Ecto neural progenitor cell (in vitro differentiated cells): Measurements from ENCODE around the gene PLEKHG4B.
"Not testable (repeated sequence)": the region's sequence is repeated elsewhere in the genome, so short reads cannot be mapped to it uniquely, and the experiment has no call there.

Source experiments
- DNase-seq: peaks from one replicate; pipeline ENCODE4 v3.0.0-alpha.2; 2018; ENCODE audit warnings: low spot score

PLEKHG4B gene

DNA sequence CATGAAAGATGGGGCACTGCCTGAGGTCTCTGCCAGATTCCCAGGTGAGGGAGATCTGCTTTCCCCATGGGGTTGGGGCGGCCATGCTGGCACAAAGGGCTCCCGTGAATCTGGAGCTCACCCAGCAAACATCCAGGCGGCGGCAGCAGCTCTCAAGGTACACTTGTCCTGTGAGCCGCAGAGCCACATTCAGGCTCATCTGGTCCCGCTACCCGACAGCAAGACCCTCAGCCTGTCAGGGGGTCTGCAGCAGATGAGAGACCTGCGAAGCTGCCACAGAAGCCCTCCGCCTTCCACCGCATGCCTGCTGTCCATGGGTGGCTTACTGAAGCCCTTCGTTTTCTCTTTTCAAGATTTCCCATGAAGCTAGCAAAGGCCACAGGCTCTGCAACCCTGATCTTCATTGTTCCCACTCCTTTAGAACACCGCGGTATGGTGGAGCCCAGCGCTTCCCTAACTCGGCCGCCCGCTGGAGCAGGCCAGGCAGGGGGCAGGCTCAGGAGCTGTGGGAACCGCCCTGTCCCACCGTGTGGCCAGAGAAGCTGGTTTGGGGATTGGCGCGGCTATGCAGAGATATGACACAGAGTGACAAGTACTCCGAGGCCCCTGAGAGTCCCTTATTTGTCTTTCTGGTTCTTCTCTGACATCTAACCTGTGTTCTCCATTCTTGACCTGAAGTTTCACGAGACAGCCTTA, 108.1 kb downstream of the PLEKHG4B start:
- DNase-seq, result no peak

DNA sequence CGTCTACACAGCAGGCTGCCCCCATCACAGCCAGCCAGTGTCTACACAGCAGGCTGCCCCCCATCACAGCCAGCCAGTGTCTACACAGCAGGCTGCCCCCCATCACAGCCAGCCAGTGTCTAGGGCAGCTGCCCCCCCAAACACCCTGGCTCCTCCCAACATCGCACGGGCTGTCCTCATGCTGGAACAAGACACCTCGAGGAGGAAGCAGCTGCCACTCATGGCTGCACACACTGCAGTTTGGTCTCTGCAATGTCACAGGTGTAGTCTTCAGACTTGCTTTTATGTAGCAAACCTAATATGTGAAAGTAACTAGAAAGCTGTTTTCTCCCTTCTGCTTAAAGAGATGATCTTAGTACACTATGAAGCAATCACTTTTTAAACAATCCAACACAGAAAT, 109.0 kb downstream of the PLEKHG4B start:
- no peak for DNase-seq

DNA sequence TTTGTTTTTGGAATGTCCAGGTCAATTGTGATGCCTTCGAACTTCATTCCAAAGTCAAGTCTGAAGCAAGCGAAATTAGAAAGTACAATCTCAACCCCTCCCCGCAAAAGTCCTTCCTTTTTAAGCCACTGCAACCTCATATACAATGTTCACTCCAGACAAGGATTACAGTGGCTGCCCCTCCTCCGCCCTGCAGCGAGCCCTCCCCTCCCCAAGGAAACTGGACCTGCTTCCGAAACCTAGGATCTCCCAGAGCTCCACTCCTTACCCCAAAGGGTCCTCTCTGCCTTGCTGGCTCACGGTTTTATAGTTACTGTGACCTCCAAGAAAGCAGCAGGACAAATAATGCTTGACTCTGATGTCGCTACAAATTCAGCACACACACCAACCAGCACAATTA, 109.7 kb downstream of the PLEKHG4B start:
- DNase-seq, result no peak

- no peak for DNase-seq
Measured at GRCh38 chr5:203246-203930, 111.4 kb downstream of the PLEKHG4B start.

DNA sequence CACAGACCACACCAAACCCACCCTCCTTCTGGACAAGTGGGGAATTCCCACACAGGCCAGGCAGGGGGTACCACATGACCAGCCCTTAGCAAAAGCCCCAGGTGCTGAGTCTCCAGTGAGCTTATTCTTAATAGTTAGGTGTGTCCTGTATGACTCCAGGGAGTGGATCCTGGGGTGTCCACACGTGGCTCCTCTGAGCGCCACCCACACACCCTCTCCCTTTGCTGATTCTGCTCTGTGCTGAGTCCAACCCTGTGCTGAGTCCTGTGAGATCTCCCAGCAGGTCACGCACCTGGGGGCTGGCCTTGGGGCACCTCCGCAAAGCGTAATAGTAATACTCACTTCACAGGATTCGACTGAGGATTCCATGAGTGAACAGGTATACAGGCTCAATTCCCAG, 112.0 kb downstream of the PLEKHG4B start:
- DNase-seq, result no peak

DNA sequence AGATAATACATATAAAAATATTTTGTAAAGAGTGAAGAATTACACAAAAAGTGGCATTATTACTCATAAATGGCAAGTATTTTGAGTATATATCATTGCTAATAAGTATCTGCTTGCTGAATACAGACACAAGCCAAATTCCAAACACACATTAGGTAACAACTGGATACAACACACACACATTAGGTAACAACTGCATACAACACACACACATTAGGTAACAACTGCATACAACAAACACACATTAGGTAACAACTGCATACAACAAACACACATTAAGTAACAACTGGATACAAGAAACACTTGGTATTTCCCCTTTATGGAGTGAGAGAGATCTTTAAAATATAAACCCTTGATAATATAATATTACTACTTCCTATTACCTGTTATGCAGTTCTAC, 112.5 kb downstream of the PLEKHG4B start:
- DNase-seq, result no peak

- DNase-seq, result no peak
Measured at GRCh38 chr5:204966-205670, 113.2 kb downstream of the PLEKHG4B start.

GRCh38 chr5:206406-206805, 114.4 kb downstream of the PLEKHG4B start:
- no peak for DNase-seq

GRCh38 chr5:206927-207536, 115.1 kb downstream of the PLEKHG4B start:
- DNase-seq, result no peak

DNA sequence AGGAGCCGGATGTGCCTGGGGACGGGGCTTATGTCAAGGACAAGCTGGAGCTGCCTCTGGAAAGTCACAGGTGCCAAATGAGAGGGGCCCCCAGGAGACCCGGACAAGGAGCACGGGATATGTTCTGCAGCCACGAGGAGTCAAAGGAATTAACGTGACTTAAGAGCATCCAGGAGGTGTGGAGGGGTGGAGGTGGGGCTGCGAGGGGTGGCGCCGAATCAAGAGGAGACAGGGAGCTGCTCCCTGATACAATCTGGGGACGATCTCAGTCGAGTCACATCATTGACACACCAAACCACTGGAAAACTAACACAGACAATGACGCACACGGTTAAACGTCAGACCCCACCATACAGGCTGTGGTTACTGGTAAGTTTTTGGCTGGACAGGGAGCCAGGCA, 115.6 kb downstream of the PLEKHG4B start:
- no peak for DNase-seq

- no peak for DNase-seq
Measured at GRCh38 chr5:208449-209114, 116.6 kb downstream of the PLEKHG4B start.

- no peak for DNase-seq
Measured at GRCh38 chr5:213803-214395, 121.9 kb downstream of the PLEKHG4B start.

DNA sequence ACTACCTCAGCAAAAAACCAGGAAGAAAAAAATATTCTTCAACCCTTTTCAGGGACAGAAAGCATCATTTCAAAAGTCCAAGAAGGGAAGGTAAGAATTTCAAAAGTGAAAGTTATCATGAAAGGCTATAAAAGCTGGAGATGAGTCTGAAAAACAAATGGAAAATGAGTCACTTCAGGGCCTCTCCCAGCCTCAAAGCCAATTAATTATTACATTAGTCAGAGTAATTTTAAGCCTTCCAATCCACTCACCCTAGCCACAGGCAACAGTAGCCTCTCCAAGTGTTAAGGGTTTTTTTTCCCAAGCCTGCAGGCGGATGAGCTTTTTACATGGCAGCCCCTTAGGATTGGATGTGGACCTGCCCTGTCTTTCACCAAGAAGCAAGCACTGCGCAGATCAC, 123.3 kb downstream of the PLEKHG4B start:
- not testable (repeated sequence) for DNase-seq

DNA sequence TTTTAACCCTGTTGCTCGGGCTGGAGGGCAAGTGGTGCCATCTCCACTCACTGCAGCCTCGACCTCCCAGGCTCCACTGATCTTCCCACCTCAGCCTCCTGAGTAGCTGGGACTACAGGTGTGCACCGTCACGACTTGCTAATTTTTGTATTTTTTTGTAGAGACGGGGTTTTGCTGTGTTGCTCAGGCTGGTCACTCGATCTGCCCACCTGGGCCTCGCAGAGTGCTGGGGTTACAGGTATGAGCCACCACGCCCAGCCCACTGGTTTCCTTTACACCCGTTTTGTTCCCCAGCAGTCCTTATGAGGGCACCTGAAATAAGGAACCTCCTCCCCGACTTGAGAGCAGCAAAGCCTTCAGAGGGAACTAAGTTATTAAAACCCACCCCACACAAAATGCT, 124.1 kb downstream of the PLEKHG4B start:
- DNase-seq, result not testable (repeated sequence)

DNA sequence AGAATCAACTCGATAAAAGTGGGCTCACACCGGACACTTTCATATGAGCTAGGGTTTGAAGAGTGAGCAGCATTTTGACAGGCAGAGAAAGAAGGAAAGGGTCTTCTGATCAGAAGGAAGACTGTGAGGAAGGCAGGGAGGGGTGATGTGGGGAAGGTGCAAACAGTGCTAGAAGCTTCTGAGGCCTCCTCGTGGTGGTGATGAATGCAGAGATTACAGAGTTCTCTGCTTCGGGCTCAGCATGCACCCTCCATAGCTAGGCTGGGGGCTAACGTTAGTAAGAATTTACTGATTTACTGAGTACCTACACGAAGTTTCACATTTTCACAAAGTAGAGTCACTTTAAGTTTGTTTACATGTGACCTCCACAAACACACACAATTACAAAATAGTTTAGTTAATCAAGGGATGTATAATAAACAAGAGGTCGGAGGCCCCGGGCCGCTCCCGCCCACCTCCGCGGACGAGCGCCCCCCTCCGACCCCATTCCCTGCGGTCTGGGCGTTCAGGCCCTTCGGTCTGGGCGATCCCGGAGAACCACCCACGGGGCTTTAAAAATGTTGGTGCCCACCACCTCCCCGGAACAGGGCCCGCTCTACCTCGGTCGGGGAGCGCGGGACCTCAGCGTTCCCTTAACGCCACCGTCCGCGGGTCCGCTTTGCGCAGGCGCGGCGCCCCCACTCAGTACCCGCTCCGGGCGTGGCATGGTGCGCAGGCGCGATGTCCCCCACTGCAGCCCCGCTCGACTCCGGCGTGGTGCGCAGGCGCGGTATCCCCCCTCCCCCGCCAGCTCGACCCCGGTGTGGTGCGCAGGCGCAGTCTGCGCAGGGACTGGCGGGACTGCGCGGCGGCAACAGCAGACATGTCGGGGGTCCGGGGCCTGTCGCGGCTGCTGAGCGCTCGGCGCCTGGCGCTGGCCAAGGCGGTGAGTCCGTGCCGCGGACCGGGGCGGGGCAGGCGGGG, 125.8 kb downstream of the PLEKHG4B start, which contains the start of the genes CCDC127 and SDHA:
TSS of gene CCDC127 (minus strand) at position 660 of the 963 bp plus-strand sequence. CDS start 1,304 bp downstream, outside the sequence.
TSS of gene SDHA (plus strand) at position 827 of the 963 bp plus-strand sequence. CDS start at position 863, 36 bp downstream.
- peak; percentile 100 for DNase-seq

DNA sequence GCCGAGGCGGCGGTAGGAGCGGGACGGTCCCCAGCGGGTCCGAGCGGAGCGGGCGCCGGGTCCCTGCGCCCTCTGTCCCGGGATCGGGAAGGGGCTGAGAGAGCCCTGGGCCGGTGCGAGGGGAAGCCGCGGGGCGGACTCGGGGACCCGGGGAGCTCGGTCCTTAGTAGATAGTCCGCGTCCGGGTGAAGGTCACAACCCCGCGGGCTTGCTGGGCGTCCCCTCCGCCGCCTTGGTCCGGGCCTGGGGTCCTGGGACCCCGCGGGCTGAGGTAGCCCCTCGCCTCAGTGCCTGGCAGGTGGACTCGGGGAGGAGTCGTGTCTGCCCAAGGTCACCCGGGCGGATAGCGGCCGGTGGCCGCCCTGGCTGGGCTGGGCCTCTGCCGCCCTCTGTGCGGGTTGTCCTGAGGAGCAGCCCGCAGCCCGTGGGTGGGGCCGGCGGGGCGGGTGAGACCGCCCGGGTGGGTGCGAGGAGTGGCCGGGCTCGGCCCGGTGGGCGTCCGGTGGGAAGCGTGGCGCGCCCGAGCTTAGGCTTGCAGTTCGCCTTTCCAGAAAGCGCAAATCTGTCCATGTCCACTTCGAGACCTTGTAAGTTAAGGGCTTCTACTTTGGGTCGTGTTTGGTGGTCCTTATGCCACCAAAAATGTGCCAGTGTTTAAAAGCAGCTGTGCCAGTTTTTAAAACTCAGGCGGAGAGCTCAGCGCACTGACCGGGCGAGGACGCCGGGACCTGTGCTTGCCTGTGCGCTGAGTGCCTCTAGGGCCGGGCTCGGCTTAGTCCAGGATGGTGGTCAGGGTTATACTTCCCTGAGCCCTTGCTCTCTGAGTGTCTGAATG, 126.7 kb downstream of the PLEKHG4B start:
- DNase-seq, result peak; percentile 67

- no peak for DNase-seq
Measured at GRCh38 chr5:219460-219863, 127.5 kb downstream of the PLEKHG4B start.

GRCh38 chr5:219991-220390, 128.0 kb downstream of the PLEKHG4B start:
- DNase-seq, result no peak
